Measurements from ENCODE around the gene PLA2G2F. TPM values are rescaled to one million over a fixed set of nuclear protein-coding genes. Genes with fewer than 3 reads are reported as not detected.

Gene PLA2G2F
- total and polyA plus RNA-seq, 2 of the 8 experiments (the other 6 are each of a cell fraction or from before 2014, with no cell fraction given), result not detected

DNA sequence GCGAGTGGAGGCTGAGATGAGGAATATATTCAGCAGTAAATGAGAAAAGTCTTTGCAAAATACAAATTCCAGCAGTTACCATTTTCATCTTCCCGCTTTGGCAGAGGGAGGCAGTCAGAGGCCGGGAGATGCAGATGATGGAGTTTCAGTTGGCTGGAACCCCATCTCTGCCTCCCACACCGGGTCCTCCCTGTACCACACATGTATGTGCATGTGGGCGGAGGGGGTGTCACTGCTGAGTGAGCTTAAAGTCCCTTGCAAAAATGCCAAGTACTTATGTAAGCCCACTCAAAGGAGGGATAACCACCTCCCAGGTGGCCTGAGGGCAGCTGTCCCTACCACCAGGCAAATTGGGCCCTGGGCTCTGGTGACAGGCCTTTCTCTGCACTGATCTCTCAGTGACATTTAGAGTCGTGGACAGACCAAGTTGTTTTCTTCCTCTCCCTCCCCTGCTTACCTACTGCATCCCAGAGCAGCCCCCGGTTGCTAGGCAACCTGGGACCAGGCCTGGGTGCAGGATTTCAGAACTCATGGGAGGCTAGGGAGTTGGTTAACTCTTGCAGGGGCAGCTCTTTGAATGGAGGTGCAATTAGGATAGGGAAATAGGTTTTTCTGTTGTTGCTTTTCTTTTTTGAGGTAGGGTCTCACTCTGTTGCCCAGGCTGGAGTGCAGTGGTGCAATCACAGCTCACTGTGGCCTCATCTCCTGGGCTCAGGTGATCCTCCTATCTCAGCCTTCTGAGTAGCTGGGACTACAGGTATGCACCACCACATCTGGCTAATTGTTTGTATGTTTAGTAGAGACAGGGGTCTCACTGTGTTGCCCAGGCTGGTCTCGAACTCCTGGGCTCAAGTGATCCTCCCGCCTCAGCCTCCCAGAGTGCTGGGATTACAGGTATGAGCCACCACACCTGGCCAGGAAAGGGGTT is 29.7 kb downstream of the PLA2G2F start:
- FAIRE-seq, result no peak
- H3K4ac ChIP-seq (replicated peaks; ENCODE audit: insufficient read length, low read depth, low read length), result no peak overlapping the region
- H2BK12ac ChIP-seq (ENCODE audit: low read depth, low read length), result no peak overlapping the region
- H2AFZ ChIP-seq (ENCODE audit: low read length), result no peak overlapping the region
- no peaks in the 10 kb centered on the region for H3K27me3 ChIP-seq (replicated peaks in 1 of 4; ENCODE audit: control insufficient read depth in 3 of 4, extremely low read depth in 1 of 4, insufficient read depth in 3 of 4, low read length in 3 of 4)
- no peaks in the 10 kb centered on the region for H3K36me3 ChIP-seq (ENCODE audit: control insufficient read depth in 2 of 4, insufficient read depth in 4 of 4, low read length in 3 of 4)
- no peak overlapping the region for H4K5ac ChIP-seq (ENCODE audit: insufficient read length, low read depth, low read length)
- no peak overlapping the region for H3K4me3 ChIP-seq (ENCODE audit: extremely low read depth in 1 of 4, insufficient read depth in 2 of 4, low read depth in 3 of 4, low read length in 4 of 4)
- H4K20me1 ChIP-seq (replicated peaks in 1 of 2; ENCODE audit: control insufficient read depth in 1 of 2, insufficient read depth in 2 of 2, low read length in 2 of 2), result peaks cover 0 to 1% of the 10 kb centered on the region in 2 experiments
- no peak overlapping the region for H2AK5ac ChIP-seq (ENCODE audit: low read depth, low read length)
- H2BK15ac ChIP-seq (ENCODE audit: low read length), result no peak overlapping the region
- H3K23ac ChIP-seq (ENCODE audit: insufficient read length), result no peak overlapping the region
- POLR2A ChIA-PET (ENCODE audit: partially characterized antibody), result no interaction called here
- H3K9ac ChIP-seq (replicated peaks in 1 of 4; ENCODE audit: extremely low read depth in 1 of 4, low read depth in 3 of 4, low read length in 3 of 4), result no peak overlapping the region
- H2BK120ac ChIP-seq (replicated peaks; ENCODE audit: low read depth, low read length), result no peak overlapping the region
- H3K56ac ChIP-seq (replicated peaks; ENCODE audit: insufficient read length, low read depth, low read length), result no peak overlapping the region
- no peak overlapping the region for H3K4me2 ChIP-seq (ENCODE audit: insufficient read depth in 1 of 2, low read depth in 2 of 2, low read length in 2 of 2)
- H3K27ac ChIP-seq (ENCODE audit: low read depth, low read length), result no peak overlapping the region
- no peak overlapping the region for H3K14ac ChIP-seq (ENCODE audit: insufficient read length)
- H3K9me3 ChIP-seq (ENCODE audit: insufficient read depth in 2 of 2, low read depth in 1 of 2, low read length in 1 of 2), result no peaks in the 10 kb centered on the region; a peak in 1 of 4 replicates
- no peaks in the 10 kb centered on the region for H3K79me2 ChIP-seq (ENCODE audit: control insufficient read depth in 1 of 2, insufficient read depth in 2 of 2, low read length in 2 of 2)
- no peaks in the 10 kb centered on the region for H3K23me2 ChIP-seq (ENCODE audit: low read depth, low read length)
- no peak overlapping the region for H4K8ac ChIP-seq (ENCODE audit: extremely low read depth, insufficient read depth, low read length)
- no peak overlapping the region for H2BK5ac ChIP-seq (ENCODE audit: low read depth, low read length)
- H3K18ac ChIP-seq (ENCODE audit: extremely low read depth, low read length), result no peak overlapping the region
- CTCF ChIA-PET (ENCODE audit: partially characterized antibody), result interaction anchor here (0.6 to 8.4 kb wide), 7 partner anchors 11 to 287 kb away, joined by 3 to 89 read pairs (median 10); partner anchors contain the start of gene OTUD3
- no peak for DNase-seq (ENCODE audit: low read depth in 1 of 2, low spot score in 2 of 2)
- H4K91ac ChIP-seq (replicated peaks; ENCODE audit: insufficient read length, low read length), result no peak overlapping the region
- H2BK20ac ChIP-seq (ENCODE audit: low read length), result no peak overlapping the region
- H3K79me1 ChIP-seq (ENCODE audit: low read depth, low read length), result no peaks in the 10 kb centered on the region; the same call in 1 of the 2 replicates
- H3K4me1 ChIP-seq (replicated peaks in 1 of 4; ENCODE audit: control insufficient read depth in 3 of 4, insufficient read depth in 4 of 4, low read length in 3 of 4), result peaks cover 0 to 5% (median 0%) of the 10 kb centered on the region in 4 experiments; a peak in 2 of 7 replicates
- 89% methylated on average over 9 of the region's 9 CpGs; no CpG with 5 or more reads in 1 of the 2 experiments for WGBS, 2 experiments (ENCODE audit: extremely low coverage in 1 of 2, insufficient coverage in 1 of 2, insufficient read length in 1 of 2, insufficient replicate concordance in 2 of 2, low coverage in 1 of 2, low lambda C conversion rate in 2 of 2, missing lambda C conversion rate in 1 of 2)
- no peak for TF ChIP-seq KDM5A (IDR thresholded peaks at IDR 0.05; ENCODE audit: low read length)
- TF ChIP-seq CBX5 (IDR thresholded peaks at IDR 0.05; ENCODE audit: low read depth, low read length), result no peak
- TF ChIP-seq POU5F1 (IDR thresholded peaks at IDR 0.05; ENCODE audit: low read depth, low read length), result no peak
